GM10266 (cell line): ENCODE results near the gene MPPED2.

Experiments used
- DNase-seq: peaks from one replicate; pipeline ENCODE4 v3.0.0; 2012; ENCODE audit errors: extremely low spot score
- CTCF ChIP-seq: IDR thresholded peaks from 2 replicates; pipeline ENCODE4 v1.5.1; 2012; ENCODE audit warnings: mild to moderate bottlenecking, low read depth; ENCODE audit not compliant: control insufficient read depth, insufficient read depth; ENCODE audit errors: missing control alignments

The MPPED2 gene

GRCh38 chr11:30549565-30549964 is 36.6 kb downstream of the MPPED2 start:
- no peak for DNase-seq
- no peak for TF ChIP-seq CTCF

DNA sequence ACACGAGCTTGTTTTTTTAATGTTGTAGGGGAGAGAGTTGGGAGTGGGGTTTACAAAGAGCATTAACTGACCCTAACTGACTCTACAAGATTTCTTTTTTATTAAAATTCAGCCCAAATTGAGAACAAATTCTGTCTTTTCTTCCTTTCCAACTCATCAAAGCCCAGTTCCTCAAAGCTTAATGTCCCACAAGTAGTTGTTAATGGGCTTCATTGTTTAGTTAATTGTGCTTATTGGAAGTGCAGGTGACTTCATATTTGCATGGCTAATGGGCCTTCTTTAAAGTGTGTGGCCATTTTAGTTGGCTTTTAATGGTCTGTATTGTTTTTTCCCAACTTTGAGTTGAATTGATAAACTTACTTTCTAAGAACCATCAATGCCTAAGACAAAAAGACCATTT is 39.8 kb downstream of the MPPED2 start:
- TF ChIP-seq CTCF, result no peak
- no peak for DNase-seq

- no peak for DNase-seq
- no peak for TF ChIP-seq CTCF
Measured at GRCh38 chr11:30545507-30545906, 40.6 kb downstream of the MPPED2 start.

GRCh38 chr11:30543066-30543465 is 43.1 kb downstream of the MPPED2 start:
- DNase-seq, result no peak
- no peak for TF ChIP-seq CTCF

GRCh38 chr11:30540781-30541180 is 45.4 kb downstream of the MPPED2 start:
- no peak for DNase-seq
- TF ChIP-seq CTCF, result no peak

- DNase-seq, result no peak
- no peak for TF ChIP-seq CTCF
Measured at GRCh38 chr11:30538251-30538650, 47.9 kb downstream of the MPPED2 start.

DNA sequence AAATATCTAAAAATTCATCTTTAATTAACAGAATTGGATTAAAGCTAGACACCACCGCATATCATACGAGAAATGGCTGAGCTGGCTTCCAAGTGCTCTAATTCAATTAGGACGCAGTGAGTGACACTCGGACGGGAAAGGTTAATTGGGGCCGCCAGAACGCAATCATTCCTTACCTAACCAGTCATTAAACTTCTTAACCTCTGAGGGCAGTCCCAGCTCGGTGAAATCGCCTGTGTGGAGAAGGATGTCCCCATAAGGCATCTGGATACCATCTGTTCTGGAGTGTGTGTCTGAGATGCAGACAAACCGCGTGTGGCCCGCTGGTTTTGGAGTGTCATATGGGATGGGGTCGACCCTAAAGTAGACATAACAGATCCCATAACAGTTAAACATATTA is 50.3 kb downstream of the MPPED2 start:
- no peak for TF ChIP-seq CTCF
- DNase-seq, result no peak
